Nephron (organoid): ENCODE data around the gene CLK1.
"Not testable (repeated sequence)": the region's sequence is repeated elsewhere in the genome, so short reads cannot be mapped to it uniquely, and the experiment has no call there.

Experiments used
- H3K27ac Mint-ChIP-seq, 3 experiments: 2 replicates each; pipeline ENCODE4 v1.8.0; 2020; ENCODE audit warnings: mixed read lengths in 3 of 3, mild to moderate bottlenecking in 2 of 3, moderate library complexity in 1 of 3
- H3K27me3 Mint-ChIP-seq: 2 replicates; pipeline ENCODE4 v1.8.0; 2021; ENCODE audit warnings: low read depth, mild to moderate bottlenecking, moderate library complexity, mixed read lengths
- H3K36me3 Mint-ChIP-seq: 2 replicates; pipeline ENCODE4 v1.8.0; 2020; ENCODE audit warnings: low read depth, mixed read lengths
- H3K4me1 Mint-ChIP-seq: 2 replicates; pipeline ENCODE4 v1.8.0; 2020; ENCODE audit warnings: mixed read lengths
- H3K4me3 Mint-ChIP-seq, 3 experiments: 2 replicates each; pipeline ENCODE4 v1.8.0; 2020; ENCODE audit warnings: mild to moderate bottlenecking in 3 of 3, mixed read lengths in 3 of 3, moderate library complexity in 2 of 3
- H3K9me3 Mint-ChIP-seq: 2 replicates; pipeline ENCODE4 v1.8.0; 2020; ENCODE audit warnings: mixed read lengths
- CTCF ChIP-seq, 3 experiments: fragments of 200-600 bp; sonication (generic); IDR thresholded peaks; one replicate each; pipeline ENCODE4 v1.5.0; 2021; ENCODE audit warnings: antibody characterized with exemption in 3 of 3; ENCODE audit not compliant: unreplicated experiment in 3 of 3

Gene CLK1

GRCh38 chr2:200820573-200821234 is 43.8 kb downstream of the CLK1 start:
- TF ChIP-seq CTCF (IDR thresholded peaks at IDR 0.05; ENCODE audit: unreplicated experiment in 3 of 3): no peak
- no peaks in the 10 kb centered on the region for H3K9me3 Mint-ChIP-seq
- no peaks in the 10 kb centered on the region for H3K4me1 Mint-ChIP-seq
- H3K36me3 Mint-ChIP-seq: peaks cover 64% of the 10 kb centered on the region
- H3K27me3 Mint-ChIP-seq: no peaks in the 10 kb centered on the region
- no peak overlapping the region for H3K4me3 Mint-ChIP-seq
- no peak overlapping the region for H3K27ac Mint-ChIP-seq

GRCh38 chr2:200818732-200819131 is 45.7 kb downstream of the CLK1 start:
- H3K4me3 Mint-ChIP-seq, H3K27me3 Mint-ChIP-seq, H3K27ac Mint-ChIP-seq, H3K9me3 Mint-ChIP-seq: not testable (repeated sequence)
- H3K36me3 Mint-ChIP-seq: peaks cover 80% of the 10 kb centered on the region
- H3K4me1 Mint-ChIP-seq: peaks cover 11% of the 10 kb centered on the region

- peak overlapping the region; percentile 31 to 69 (median 69) for H3K4me3 Mint-ChIP-seq
- H3K27ac Mint-ChIP-seq: peak overlapping the region in 1 of 3 experiments; percentile 36
- peaks cover 25% of the 10 kb centered on the region for H3K4me1 Mint-ChIP-seq
- no peaks in the 10 kb centered on the region for H3K27me3 Mint-ChIP-seq
- H3K36me3 Mint-ChIP-seq: peaks cover 65% of the 10 kb centered on the region
- no peaks in the 10 kb centered on the region for H3K9me3 Mint-ChIP-seq
- no peak for TF ChIP-seq CTCF (IDR thresholded peaks at IDR 0.05; ENCODE audit: unreplicated experiment in 3 of 3)
These were observed 49.5 kb downstream of the CLK1 start for GRCh38 chr2:200814917-200815316.

GRCh38 chr2:200814276-200814815 is 50.1 kb downstream of the CLK1 start:
- no peak for TF ChIP-seq CTCF (IDR thresholded peaks at IDR 0.05; ENCODE audit: unreplicated experiment in 3 of 3)
- Mint-ChIP-seq H3K27ac (peak overlapping the region in 1 of 3 experiments; percentile 36), H3K27me3 (no peaks in the 10 kb centered on the region), H3K4me1 (peaks cover 30% of the 10 kb centered on the region), H3K36me3 (peaks cover 62% of the 10 kb centered on the region), H3K4me3 (peak overlapping the region; percentile 54 to 69 (median 69)), H3K9me3 (no peaks in the 10 kb centered on the region)

GRCh38 chr2:200812122-200813022 is 52.1 kb downstream of the CLK1 start:
- peak; percentile 46 to 60 (median 49) for TF ChIP-seq CTCF (IDR thresholded peaks at IDR 0.05; ENCODE audit: unreplicated experiment in 3 of 3)
- peak overlapping the region; percentile 95 to 97 (median 96) for H3K4me3 Mint-ChIP-seq
- H3K27me3 Mint-ChIP-seq: no peaks in the 10 kb centered on the region
- peaks cover 30% of the 10 kb centered on the region for H3K4me1 Mint-ChIP-seq
- H3K9me3 Mint-ChIP-seq: no peaks in the 10 kb centered on the region
- H3K36me3 Mint-ChIP-seq: peaks cover 42% of the 10 kb centered on the region
- peak overlapping the region; percentile 95 to 98 (median 97) for H3K27ac Mint-ChIP-seq
